Endometrium (tissue), 2 donors: Measurements from ENCODE around the gene C6orf132.
"Not testable (repeated sequence)": the region's sequence is repeated elsewhere in the genome, so short reads cannot be mapped to it uniquely, and the experiment has no call there.

Source experiments
- FAIRE-seq: peaks from 2 replicates; lab custom pipeline; 2012; peaks lifted over from hg19 to GRCh38; lab: Jason Lieb, UNC
- donor health status: control.
- donor health status: control.

The C6orf132 gene

GRCh38 chr6:42162812-42163211 is 20.4 kb upstream of the C6orf132 start:
- no peak for FAIRE-seq

- FAIRE-seq: no peak
Measured at GRCh38 chr6:42162384-42162783, 20.0 kb upstream of the C6orf132 start.

GRCh38 chr6:42159431-42160024 is 17.1 kb upstream of the C6orf132 start:
- no peak for FAIRE-seq

GRCh38 chr6:42158631-42159030 is 16.2 kb upstream of the C6orf132 start:
- FAIRE-seq: no peak

GRCh38 chr6:42158011-42158410 is 15.6 kb upstream of the C6orf132 start:
- no peak for FAIRE-seq

- FAIRE-seq: no peak
Measured at GRCh38 chr6:42156638-42157037, 14.2 kb upstream of the C6orf132 start.

- FAIRE-seq: no peak
Measured at GRCh38 chr6:42155293-42155692, 12.9 kb upstream of the C6orf132 start.

GRCh38 chr6:42154461-42155209 is 12.2 kb upstream of the C6orf132 start:
- FAIRE-seq: no peak

GRCh38 chr6:42153921-42154320 is 11.5 kb upstream of the C6orf132 start:
- FAIRE-seq: no peak

- FAIRE-seq: not testable (repeated sequence)
Measured at GRCh38 chr6:42152528-42153213, 10.3 kb upstream of the C6orf132 start.

GRCh38 chr6:42152024-42152423 is 9.6 kb upstream of the C6orf132 start:
- FAIRE-seq: no peak

GRCh38 chr6:42150254-42150653 is 7.8 kb upstream of the C6orf132 start:
- no peak for FAIRE-seq

- FAIRE-seq: no peak
Measured at GRCh38 chr6:42148058-42148457, 5.6 kb upstream of the C6orf132 start.

GRCh38 chr6:42147138-42147562 is 4.7 kb upstream of the C6orf132 start:
- no peak for FAIRE-seq

- FAIRE-seq: no peak
Measured at GRCh38 chr6:42141603-42142117, 760 bp downstream of the C6orf132 start.

GRCh38 chr6:42140756-42141602 is 1.4 kb downstream of the C6orf132 start:
- no peak for FAIRE-seq

- FAIRE-seq: no peak
Measured at GRCh38 chr6:42140032-42140431, 2.4 kb downstream of the C6orf132 start.

GRCh38 chr6:42138630-42139619 is 3.5 kb downstream of the C6orf132 start:
- no peak for FAIRE-seq

- no peak for FAIRE-seq
Measured at GRCh38 chr6:42138190-42138589, 4.2 kb downstream of the C6orf132 start.

GRCh38 chr6:42137194-42137753 is 5.1 kb downstream of the C6orf132 start:
- no peak for FAIRE-seq
